HepG2 (cell line): ENCODE measurements around the gene BAHCC1. TPM values are rescaled to one million over a fixed set of nuclear protein-coding genes. Genes with fewer than 3 reads are reported as not detected.
A peak's percentile ranks its signal among the peaks of the same experiment; 100 is the strongest.

ENCODE experiments used
- HNRNPL ChIP-seq: fragments of 200-400 bp; formaldehyde crosslinking; IDR thresholded peaks from 2 replicates; pipeline ENCODE4 v1.6.1; 2017; ENCODE audit warnings: mild to moderate bottlenecking, low read depth, low read length
- HOXA3 ChIP-seq: sonication (generic); formaldehyde crosslinking; IDR thresholded peaks from 2 replicates; pipeline ENCODE4 v1.5.0; 2020; ENCODE audit warnings: missing genetic modification reagents
- HOXA7 ChIP-seq: sonication (generic); formaldehyde crosslinking; IDR thresholded peaks from 2 replicates; pipeline ENCODE4 v1.8.1; 2022; ENCODE audit warnings: mild to moderate bottlenecking, missing genetic modification reagents, moderate library complexity
- KLF16 ChIP-seq, 2 experiments: sonication (generic) in 1 of 2; formaldehyde crosslinking in 1 of 2; IDR thresholded peaks; 2 replicates each; pipeline versions ENCODE4 v1.6.1 to v1.8.0; 2016 to 2023; ENCODE audit warnings: missing genetic modification reagents in 2 of 2, missing compliant biosample characterization in 1 of 2
- MAFK ChIP-seq, 2 experiments: IDR thresholded peaks in 1 of 2; conservative IDR thresholded peaks in 1 of 2; 2 replicates each; pipeline ENCODE4 v1.6.1; 2011; ENCODE audit warnings: improper control_type of control experiment in 2 of 2, low read length in 2 of 2
- PAXIP1 ChIP-seq: sonication (generic); formaldehyde crosslinking; conservative IDR thresholded peaks from 2 replicates; pipeline ENCODE4 v1.4.0; 2020; ENCODE audit warnings: mild to moderate bottlenecking, missing genetic modification reagents, moderate library complexity
- PRPF4 ChIP-seq: fragments of 200-400 bp; formaldehyde crosslinking; IDR thresholded peaks from 2 replicates; pipeline ENCODE4 v1.6.1; 2016; ENCODE audit warnings: low read length, low read depth; ENCODE audit not compliant: poor library complexity, severe bottlenecking
- SAP130 ChIP-seq: IDR thresholded peaks from 2 replicates; pipeline ENCODE4 v1.6.1; 2016; ENCODE audit warnings: low read depth
- TCF7L2 ChIP-seq: IDR thresholded peaks from 2 replicates; pipeline ENCODE4 v1.6.1; 2011; ENCODE audit warnings: mild to moderate bottlenecking, low read depth, low read length, moderate library complexity
- ZBTB25 ChIP-seq: IDR thresholded peaks from 2 replicates; pipeline ENCODE4 v1.6.1; 2018; ENCODE audit warnings: missing genetic modification reagents
- ZBTB33 ChIP-seq: sonication (generic); formaldehyde crosslinking; IDR thresholded peaks from 2 replicates; pipeline ENCODE4 v1.4.0; 2020; ENCODE audit warnings: missing genetic modification reagents
- ZKSCAN5 ChIP-seq: sonication (generic); formaldehyde crosslinking; IDR thresholded peaks from 2 replicates; pipeline ENCODE4 v1.5.1; 2020; ENCODE audit warnings: mild to moderate bottlenecking, missing genetic modification reagents
- ZSCAN22 ChIP-seq: sonication (generic); formaldehyde crosslinking; IDR thresholded peaks from 2 replicates; pipeline ENCODE4 v1.4.0; 2020; ENCODE audit warnings: mild to moderate bottlenecking, missing genetic modification reagents
- polyA plus RNA-seq, 8 experiments: library from polyadenylated mRNA; depleted of rRNA in 3 of 8; stranded (reverse) in 7 of 8; unstranded in 1 of 8; fragments of >200 nt; fragmentation: Illumina TruSeq in 4 of 8; extraction: Trizol in 4 of 8; gene quantifications; 2 replicates each; pipeline versions ENCODE4 v1.2.1 to v1.2.3, GENCODE V29; 2011 to 2016; ENCODE audit warnings: low read depth in 4 of 8, missing spikeins in 1 of 8, mixed read lengths in 1 of 8; ENCODE audit not compliant: insufficient read depth in 1 of 8
- total RNA-seq, 5 experiments: library from RNA; depleted of rRNA; stranded (reverse); fragments of >200 nt; fragmentation: Illumina TruSeq; extraction: Trizol; gene quantifications; 2 replicates each; pipeline ENCODE4 v1.2.3, GENCODE V29; 2016; ENCODE audit warnings: low read depth in 1 of 5
- TF ChIP-seq, protein P1 (sequence below): sonication (generic); formaldehyde crosslinking; IDR thresholded peaks from 2 replicates; pipeline ENCODE4 v1.4.0; 2020; ENCODE audit warnings: missing genetic modification reagents
- TF ChIP-seq, protein P2 (sequence below): sonication (generic); formaldehyde crosslinking; IDR thresholded peaks from 2 replicates; pipeline ENCODE4 v1.9.0; 2021; ENCODE audit warnings: missing genetic modification reagents, borderline replicate concordance
- TF ChIP-seq, protein P3 (sequence below), 2 experiments: sonication (generic) in 1 of 2; formaldehyde crosslinking in 1 of 2; IDR thresholded peaks; 2 replicates each; pipeline versions ENCODE4 v1.5.1 to v1.6.1; 2011 to 2020; ENCODE audit warnings: borderline replicate concordance in 1 of 2, low read depth in 1 of 2, low read length in 1 of 2, mild to moderate bottlenecking in 1 of 2, missing genetic modification reagents in 1 of 2, moderate library complexity in 1 of 2

Gene BAHCC1
- total and polyA plus RNA-seq, 2 of the 13 experiments (the other 11 are each of a cell fraction or from before 2014, with no cell fraction given) = 1.4 to 1.7 TPM

DNA sequence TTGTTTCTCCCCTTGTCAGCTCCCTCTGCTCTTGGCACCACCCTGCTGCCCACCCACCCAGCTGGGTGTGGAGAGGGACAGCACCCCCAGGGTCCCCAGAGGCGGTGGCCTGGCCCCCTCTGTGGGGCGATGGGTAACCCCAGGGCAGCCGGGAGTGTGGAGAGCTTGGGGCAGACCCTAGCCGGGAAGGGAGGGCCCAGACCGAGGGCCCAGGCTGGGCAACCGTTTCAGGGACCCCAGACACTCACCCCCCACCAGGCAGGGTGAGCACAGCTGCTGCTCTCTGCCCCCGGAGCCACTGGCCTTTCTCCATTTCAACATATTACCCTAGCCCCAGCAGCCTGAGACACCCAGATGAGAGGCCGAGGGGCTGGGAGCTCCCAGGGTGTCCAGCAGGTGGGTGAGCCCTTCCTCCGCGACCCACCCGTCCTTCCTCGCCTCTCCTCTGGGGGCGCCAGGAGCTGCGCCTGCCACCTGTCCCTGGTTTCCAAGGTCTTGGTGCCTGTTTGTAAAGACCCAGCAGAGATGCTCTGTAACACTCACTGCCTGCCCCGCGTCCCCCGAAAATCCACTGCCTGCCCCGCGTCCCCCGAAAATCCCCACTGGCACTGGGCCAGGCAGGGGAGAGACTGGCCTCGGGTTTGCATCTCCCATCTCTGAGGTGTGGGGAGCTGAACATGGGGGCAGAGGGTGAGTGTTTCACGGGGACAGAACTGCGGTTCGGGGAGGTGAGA is 45.4 kb downstream of the BAHCC1 start (continued):
- no peak for TF ChIP-seq HOXA7 (CRISPR knock-in tag)
- TF ChIP-seq, protein P1, sequence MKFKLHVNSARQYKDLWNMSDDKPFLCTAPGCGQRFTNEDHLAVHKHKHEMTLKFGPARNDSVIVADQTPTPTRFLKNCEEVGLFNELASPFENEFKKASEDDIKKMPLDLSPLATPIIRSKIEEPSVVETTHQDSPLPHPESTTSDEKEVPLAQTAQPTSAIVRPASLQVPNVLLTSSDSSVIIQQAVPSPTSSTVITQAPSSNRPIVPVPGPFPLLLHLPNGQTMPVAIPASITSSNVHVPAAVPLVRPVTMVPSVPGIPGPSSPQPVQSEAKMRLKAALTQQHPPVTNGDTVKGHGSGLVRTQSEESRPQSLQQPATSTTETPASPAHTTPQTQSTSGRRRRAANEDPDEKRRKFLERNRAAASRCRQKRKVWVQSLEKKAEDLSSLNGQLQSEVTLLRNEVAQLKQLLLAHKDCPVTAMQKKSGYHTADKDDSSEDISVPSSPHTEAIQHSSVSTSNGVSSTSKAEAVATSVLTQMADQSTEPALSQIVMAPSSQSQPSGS (CRISPR knock-in tag) = no peak
- TF ChIP-seq TCF7L2 = no peak
- peak; percentile 36; the same call in 1 of the 2 replicates for TF ChIP-seq HOXA3 (CRISPR knock-in tag)
- no peak for TF ChIP-seq ZSCAN22 (CRISPR knock-in tag)
- TF ChIP-seq KLF16 (CRISPR knock-in tag; IDR thresholded peaks at IDR 0.05) = no peak
- TF ChIP-seq, protein P2, sequence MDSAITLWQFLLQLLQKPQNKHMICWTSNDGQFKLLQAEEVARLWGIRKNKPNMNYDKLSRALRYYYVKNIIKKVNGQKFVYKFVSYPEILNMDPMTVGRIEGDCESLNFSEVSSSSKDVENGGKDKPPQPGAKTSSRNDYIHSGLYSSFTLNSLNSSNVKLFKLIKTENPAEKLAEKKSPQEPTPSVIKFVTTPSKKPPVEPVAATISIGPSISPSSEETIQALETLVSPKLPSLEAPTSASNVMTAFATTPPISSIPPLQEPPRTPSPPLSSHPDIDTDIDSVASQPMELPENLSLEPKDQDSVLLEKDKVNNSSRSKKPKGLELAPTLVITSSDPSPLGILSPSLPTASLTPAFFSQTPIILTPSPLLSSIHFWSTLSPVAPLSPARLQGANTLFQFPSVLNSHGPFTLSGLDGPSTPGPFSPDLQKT (CRISPR knock-in tag) = no peak
- TF ChIP-seq ZKSCAN5 (CRISPR knock-in tag) = no peak
- TF ChIP-seq, protein P3, sequence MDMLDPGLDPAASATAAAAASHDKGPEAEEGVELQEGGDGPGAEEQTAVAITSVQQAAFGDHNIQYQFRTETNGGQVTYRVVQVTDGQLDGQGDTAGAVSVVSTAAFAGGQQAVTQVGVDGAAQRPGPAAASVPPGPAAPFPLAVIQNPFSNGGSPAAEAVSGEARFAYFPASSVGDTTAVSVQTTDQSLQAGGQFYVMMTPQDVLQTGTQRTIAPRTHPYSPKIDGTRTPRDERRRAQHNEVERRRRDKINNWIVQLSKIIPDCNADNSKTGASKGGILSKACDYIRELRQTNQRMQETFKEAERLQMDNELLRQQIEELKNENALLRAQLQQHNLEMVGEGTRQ (IDR thresholded peaks at IDR 0.05; ENCODE audit: low read depth, low read length) = no peak
- TF ChIP-seq, protein P3 (CRISPR knock-in tag; IDR thresholded peaks at IDR 0.05; ENCODE audit: borderline replicate concordance) = no peak
- 0 out of 2 replicates have a peak, but pooled peaks have one; percentile 11 for TF ChIP-seq SAP130 (CRISPR knock-in tag)
- TF ChIP-seq HNRNPL = 0 out of 2 replicates have a peak, but pooled peaks have one; percentile 25
- TF ChIP-seq PAXIP1 = no peak
- no peak for TF ChIP-seq ZBTB25
- peak; percentile 80; the same call in 1 of the 2 replicates for TF ChIP-seq ZBTB33 (CRISPR knock-in tag)
- TF ChIP-seq MAFK (conservative IDR thresholded peaks at IDR 0.05 in 1 of 2, IDR thresholded peaks at IDR 0.05 in 1 of 2; ENCODE audit: low read length in 2 of 2) = no peak
- no peak for TF ChIP-seq PRPF4
